ENCODE data around the gene CDCA7.

DNA sequence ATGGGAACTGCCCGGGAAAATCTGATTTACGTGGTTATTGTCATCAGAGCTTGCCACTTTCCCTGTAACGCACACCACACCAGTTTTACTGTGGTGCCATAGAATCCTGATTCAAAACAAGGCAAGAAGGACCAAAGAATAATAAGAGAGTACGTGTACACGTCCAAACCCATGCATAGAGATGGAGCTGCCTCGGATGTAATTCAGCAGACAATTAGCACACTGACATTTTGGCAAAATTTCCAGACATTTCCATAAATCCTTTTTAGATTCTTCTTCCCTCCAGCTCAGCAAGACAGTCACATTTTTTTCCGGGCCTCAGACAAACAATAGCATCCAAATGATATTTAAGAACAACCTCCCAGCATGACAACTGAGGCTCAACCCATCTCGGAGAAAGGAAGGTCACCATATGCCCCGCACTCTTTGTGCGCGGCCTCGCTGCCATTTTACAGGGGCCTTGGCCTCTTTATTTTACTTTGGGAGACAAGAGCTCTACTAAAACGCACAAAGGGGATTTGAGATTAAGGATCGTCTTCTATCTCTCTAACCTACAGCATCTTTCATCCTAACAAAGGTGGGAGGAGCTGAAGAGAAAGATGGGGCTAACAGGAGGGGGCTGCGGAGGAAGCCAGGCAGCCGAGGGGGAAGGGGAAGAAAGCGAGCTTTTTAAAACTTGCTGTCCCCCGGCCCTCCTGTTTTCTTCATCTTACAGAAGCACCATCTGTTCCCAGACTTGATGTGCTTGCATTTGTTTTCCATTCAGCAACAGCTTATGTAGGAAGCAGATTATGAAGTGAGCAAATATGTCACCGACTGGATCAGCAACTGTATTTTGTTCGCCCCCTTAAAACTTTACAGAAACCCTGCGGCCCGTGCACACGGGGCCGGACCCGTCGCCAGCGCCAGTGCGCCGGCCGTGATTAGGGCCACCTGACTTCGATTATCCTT is 61.0 kb downstream of the CDCA7 start:
- TF ChIP-seq YY1 (IDR thresholded peaks at IDR 0.05) (no peak), REST (IDR thresholded peaks at IDR 0.05) (no peak), SP1 (IDR thresholded peaks at IDR 0.05) (no peak), CTCF (IDR thresholded peaks at IDR 0.05; ENCODE audit: low read depth, low read length, missing input control) (no peak), RAD21 (IDR thresholded peaks at IDR 0.05) (no peak), NR2F2 (IDR thresholded peaks at IDR 0.05) (no peak), JUND (IDR thresholded peaks at IDR 0.05) (no peak)
- TF ChIP-seq, protein P1, sequence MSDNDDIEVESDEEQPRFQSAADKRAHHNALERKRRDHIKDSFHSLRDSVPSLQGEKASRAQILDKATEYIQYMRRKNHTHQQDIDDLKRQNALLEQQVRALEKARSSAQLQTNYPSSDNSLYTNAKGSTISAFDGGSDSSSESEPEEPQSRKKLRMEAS (IDR thresholded peaks at IDR 0.05) = no peak
